ENCODE measurements around the gene DLL1.

The DLL1 gene

DNA sequence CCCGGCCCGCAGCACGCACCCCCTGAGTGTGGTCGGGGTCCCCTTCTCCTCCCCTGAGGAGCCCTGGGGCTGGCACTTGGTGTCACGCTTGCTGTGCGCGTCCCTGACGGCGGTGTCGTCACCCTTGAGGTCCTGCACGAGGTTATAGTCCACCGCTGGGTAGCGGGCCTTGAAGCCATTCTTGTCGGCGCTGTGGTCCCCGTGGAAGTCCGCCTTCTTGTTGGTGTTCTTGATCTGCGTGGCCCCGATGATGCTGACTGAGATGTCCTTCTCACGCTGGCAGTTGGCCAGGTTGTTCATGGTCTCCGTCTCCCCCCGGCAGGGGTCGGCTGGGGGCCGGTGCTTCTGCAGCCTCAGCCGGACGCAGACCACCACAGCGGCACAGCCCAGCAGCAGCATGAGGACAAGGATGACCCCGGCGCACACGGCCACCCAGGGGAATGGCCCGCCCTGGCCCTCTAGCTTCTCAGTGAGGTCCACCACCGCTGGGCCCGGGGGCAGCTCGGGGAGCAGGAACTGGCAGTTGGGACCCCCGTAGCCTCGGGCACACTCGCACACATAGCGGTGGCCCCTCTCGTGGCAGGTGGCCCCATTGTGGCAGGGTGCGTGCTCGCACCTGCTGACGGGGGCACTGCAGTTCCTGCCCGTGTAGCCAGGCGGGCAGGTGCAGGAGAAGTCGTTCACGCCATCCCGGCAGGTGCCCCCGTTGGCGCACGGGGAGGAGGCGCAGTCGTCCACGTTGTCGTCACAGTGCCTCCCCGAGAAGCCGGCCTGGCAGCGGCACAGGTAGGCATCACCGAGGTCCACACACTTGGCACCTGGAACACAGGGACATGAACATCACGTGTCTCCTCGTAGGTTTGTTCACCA, 7.4 kb downstream of the DLL1 start:
- DNase-seq (ENCODE audit: low read depth in 2 of 2) = no peak

- DNase-seq (ENCODE audit: low read depth in 2 of 2) = no peak
Measured at GRCh38 chr6:170282512-170283158, 8.2 kb downstream of the DLL1 start.

- no peak for DNase-seq (ENCODE audit: low read depth in 2 of 2)
Measured at GRCh38 chr6:170281331-170282292, 9.3 kb downstream of the DLL1 start.

- DNase-seq (ENCODE audit: low read depth in 2 of 2) = no peak
Measured at GRCh38 chr6:170280689-170281045, 10.2 kb downstream of the DLL1 start.

DNA sequence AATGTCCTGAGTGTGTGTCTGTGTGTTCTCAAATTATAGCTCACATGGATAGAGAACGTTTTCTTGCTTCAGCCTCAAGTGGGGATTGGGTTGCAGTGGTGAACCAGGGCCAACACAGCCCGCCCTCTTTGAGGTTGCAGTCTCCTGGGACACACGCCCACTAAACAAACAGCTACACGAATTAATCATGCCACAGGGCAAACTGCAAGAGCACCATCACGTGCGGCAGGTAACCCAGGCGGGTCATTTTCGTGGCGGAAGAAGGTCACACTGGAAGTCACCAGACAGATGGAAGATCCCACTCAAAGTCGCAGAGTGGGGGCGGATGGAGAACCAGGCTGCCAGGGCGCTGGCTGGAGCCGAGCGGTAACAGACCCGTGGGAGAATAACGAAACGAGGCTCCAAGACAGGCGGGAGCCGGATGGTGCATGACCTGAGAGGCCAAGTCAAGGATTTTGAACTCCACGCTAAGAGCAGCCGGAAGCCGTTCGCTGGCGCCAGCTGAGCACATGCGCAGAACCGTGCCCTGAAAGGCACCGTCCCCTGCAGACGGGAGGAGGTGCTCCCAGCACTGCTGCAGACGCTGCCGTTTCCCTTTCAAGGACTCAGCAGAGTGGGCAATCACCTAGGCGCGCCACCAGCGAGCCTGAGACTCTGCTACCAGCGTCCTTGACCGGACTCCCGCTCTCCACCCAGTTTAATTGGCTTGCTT, 10.7 kb downstream of the DLL1 start:
- no peak for DNase-seq (ENCODE audit: low read depth in 2 of 2)

DNA sequence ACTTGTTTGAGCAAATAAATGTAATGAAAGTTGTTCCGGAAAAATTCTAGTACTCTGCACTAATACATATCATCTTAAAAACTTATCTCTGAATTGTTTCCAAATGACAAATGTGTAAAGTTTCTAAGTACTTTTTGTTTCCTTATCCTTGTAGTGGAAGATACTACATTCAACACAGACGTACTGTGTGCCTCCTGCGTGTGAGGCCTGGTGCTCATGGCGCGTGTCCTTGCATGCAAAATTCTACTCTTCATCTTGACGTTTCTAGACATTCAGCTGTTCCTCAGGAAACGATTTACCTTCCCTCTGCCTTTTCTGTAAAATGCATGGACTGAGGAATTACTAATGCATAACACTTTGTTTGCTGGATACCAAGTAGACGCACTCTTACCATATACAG, 11.5 kb downstream of the DLL1 start:
- DNase-seq (ENCODE audit: low read depth in 2 of 2) = no peak

GRCh38 chr6:170278743-170279094, 12.2 kb downstream of the DLL1 start:
- DNase-seq (ENCODE audit: low read depth in 2 of 2) = no peak

- DNase-seq (ENCODE audit: low read depth in 2 of 2) = no peak
Measured at GRCh38 chr6:170277893-170278742, 12.8 kb downstream of the DLL1 start.

DNA sequence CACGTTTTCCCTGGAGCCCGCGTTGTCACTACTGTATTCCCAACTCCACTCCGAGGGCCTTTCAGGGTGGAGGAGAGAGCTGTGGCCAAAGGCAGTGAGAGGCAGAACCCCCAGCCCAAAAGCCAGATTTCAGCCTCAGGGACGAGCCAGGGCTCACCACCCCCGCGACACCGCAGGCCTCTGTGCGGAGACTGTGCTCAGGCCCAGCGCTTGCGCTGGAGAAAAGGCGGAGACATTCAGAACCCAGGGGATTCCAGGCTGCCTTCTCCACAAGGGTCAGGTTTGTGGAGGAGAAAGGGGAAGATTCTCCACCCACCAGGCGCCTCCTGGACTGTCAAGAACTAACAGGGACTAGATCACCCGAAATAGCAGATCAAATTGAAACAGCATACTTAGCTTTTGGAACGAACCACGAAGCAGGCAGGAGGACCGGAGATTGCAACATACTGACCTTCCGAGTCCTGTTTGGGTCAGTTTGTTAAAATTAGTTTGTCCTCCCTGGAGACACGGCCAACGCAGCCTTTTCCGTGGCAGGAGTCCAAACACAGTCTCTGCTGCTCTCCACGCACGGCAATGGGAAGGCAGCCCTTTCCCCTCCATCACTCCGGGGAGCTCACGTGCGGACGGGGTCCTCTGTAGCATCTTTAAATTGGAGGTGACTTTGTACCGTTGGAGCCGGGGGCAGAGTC, 14.4 kb downstream of the DLL1 start:
- no peak for DNase-seq (ENCODE audit: low read depth in 2 of 2)

- no peak for DNase-seq (ENCODE audit: low read depth in 2 of 2)
Measured at GRCh38 chr6:170274713-170275560, 15.9 kb downstream of the DLL1 start.

DNA sequence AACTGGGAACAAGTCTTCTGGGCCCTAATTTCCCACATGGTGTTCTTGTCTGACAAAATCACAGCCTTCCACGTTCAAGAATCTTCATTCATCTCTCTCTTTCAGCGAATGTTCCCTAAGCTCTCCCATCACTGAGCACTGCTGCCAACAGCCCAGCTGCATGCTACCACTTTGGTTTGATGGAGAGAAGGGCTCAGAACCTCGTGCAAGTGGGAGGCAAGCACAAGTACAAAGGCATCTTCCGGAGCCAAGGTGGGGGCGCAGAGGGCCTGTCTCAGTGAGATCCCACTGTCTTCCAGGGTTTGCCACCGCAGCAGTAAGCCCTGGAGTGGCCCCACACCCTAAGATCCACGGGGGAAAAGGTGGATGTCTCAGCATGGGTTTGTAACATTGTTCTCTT, 17.2 kb downstream of the DLL1 start:
- DNase-seq (ENCODE audit: low read depth in 2 of 2) = no peak

DNA sequence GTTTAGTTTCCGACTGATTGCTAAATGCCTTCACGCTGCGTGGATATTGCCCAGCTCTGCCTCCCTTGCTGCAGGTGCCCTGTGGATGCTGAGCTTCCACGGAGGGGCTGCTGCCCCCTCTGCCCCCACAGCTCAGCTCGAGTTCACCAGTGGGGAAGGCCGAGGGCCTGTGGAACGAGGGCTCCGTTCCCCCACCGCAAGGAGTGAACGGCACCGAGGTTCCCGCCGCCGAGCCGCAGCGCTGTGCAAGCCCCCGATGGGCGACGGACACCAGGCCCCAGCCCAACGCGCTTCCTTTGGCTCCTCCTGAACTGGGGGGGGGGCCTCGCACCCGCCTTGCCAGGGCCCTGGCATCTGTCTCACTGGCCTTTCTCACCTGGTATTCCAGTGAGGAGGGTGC, 17.7 kb downstream of the DLL1 start:
- DNase-seq (ENCODE audit: low read depth in 2 of 2) = no peak

DNA sequence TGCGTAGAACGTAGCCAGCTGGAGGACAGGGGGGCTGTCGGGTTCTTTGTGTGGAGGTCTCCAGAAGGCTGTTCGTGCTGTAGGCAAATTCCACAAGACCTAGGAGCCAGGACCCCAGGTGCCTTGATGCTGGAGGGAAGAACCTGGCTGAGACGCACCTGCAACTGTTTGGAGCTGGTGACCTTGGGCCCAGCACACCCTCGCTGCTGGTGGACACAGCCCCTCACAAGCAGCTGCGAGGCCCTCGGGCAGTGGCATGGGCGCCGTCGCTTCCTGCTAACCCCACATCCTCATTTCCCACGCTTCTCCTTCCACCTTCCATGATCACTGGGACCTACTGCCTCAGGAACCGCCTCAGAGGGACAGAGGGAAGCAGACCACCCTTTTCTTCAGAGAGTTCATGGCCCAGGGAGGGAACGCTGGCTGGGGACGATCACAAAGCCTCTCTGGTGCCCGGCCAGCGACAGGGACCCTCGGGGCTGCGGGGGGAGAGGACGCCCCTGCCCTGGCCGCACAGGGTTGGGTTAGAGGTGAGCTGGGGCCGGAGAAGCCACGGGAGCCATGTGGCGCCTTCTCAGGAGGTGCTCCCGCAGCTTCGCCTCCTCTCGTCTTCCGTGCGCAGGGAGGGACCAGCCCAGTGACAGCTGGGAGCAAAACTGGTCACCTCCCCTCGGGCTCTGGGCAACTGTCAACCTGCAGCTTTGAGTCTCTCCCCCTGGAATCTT, 18.4 kb downstream of the DLL1 start:
- no peak for DNase-seq (ENCODE audit: low read depth in 2 of 2)

GRCh38 chr6:170271771-170272314, 19.0 kb downstream of the DLL1 start:
- no peak for DNase-seq (ENCODE audit: low read depth in 2 of 2)

DNA sequence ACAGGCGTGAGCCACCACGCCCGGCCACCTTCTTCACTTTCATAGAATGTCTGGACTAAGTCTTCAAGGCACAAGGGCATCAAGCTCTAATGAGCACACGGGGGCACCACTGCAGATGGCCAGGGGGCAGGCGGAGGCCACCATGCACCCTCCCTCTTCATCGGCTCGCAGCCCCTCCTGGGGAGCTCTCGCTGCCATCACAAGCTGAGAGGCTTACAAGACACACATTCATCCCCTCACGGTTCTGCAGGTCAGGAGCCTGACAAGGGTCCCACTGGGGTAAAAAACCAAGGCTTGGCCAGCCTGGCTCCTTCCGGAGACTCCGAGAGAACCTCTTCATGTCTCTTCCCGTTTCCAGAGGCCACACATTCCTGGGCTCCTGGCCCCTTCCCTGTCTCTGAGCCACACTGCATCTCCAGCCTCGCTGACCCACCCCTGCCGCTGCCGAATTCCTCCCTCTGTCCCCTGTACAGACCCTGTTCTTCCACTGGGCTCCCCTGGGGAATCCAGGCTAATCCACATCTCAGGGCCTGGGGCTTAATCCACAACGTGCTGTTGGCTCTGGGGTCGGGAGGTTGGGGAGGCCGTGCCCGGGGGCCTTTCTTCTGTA, 19.8 kb downstream of the DLL1 start:
- no peak for DNase-seq (ENCODE audit: low read depth in 2 of 2)

- DNase-seq (ENCODE audit: low read depth in 2 of 2) = no peak
Measured at GRCh38 chr6:170269846-170270541, 20.9 kb downstream of the DLL1 start.

DNA sequence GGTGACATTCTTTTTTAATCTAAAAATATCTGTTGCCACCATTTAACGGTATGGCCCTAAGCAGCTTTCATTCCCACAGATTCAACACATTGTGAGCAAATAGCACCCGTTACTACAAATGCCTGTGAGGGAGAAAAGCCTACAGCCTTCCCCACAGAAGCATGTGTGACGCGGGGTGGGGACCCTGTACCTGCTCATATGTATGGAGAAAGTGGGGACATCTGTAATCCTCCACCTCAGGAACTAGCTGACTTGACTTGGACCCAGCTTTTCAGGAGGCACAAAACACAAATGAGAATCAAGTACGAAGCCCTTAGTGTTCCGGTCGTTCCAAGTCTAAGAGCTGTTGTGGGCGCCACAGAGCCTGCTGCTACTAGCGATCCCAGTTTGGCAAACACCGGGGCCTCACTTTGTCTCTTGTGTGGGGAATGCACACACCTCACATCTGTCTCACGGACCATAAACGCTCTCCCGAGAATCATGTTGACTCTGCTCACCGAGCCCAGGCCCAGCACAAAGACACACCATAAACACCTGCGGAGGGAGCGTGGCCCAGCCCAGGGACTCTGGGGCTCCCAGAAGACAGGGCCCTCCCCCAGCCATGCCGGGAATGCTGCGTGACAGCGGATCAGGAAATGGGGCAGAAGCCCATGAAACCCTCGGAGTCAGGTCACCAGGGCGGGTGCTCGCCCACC, 21.6 kb downstream of the DLL1 start:
- DNase-seq (ENCODE audit: low read depth in 2 of 2) = no peak
